Activated naive CD8-positive, alpha-beta T cell treated with anti-CD3 and anti-CD28 coated beads, Interleukin-2, amount 10 ng/mL, durations not matched to agents 7 days and 5 days (primary cell): ENCODE data around the gene KIAA1549. TPM values are rescaled to one million over a fixed set of nuclear protein-coding genes. Genes with fewer than 3 reads are reported as not detected.

ENCODE experiments used
- ATAC-seq: fragments of 150-1000 bp; cut with Tn5 transposase; one replicate; pipeline ENCODE4 v1.10.0; 2021; ENCODE audit warnings: low read depth, moderate library complexity
- POLR2A ChIA-PET: fragments of 350-600 bp; sonication (Branson Sonifier 250); formaldehyde crosslinking; loops from one replicate; lab custom pipeline; 2021; ENCODE audit warnings: antibody characterized with exemption; lab: Charles Lee
- DNase-seq: peaks from one replicate; pipeline ENCODE4 v3.0.0; 2021
- H3K27ac Mint-ChIP-seq: one replicate; pipeline ENCODE4 v1.8.0; 2022; ENCODE audit warnings: mild to moderate bottlenecking, mixed read lengths
- H3K27me3 Mint-ChIP-seq: one replicate; pipeline ENCODE4 v1.8.0; 2022; ENCODE audit warnings: mild to moderate bottlenecking, moderate library complexity, mixed read lengths
- H3K36me3 Mint-ChIP-seq: one replicate; pipeline ENCODE4 v1.8.0; 2021; ENCODE audit warnings: mild to moderate bottlenecking, mixed read lengths
- H3K4me1 Mint-ChIP-seq: one replicate; pipeline ENCODE4 v1.8.0; 2021; ENCODE audit warnings: mixed read lengths
- H3K4me3 Mint-ChIP-seq: one replicate; pipeline ENCODE4 v1.8.0; 2022; ENCODE audit warnings: mild to moderate bottlenecking, moderate library complexity, mixed read lengths
- H3K9me3 Mint-ChIP-seq: one replicate; pipeline ENCODE4 v1.8.0; 2021; ENCODE audit warnings: mixed read lengths
- total RNA-seq, 2 experiments: library from RNA; stranded (reverse); gene quantifications; one replicate each; pipeline ENCODE4 v1.2.3, GENCODE V29; 2021

The KIAA1549 gene
- total RNA-seq, 2 experiments from 2014 or later: 1.1 TPM

GRCh38 chr7:138903859-138904435, 77.2 kb downstream of the KIAA1549 start:
- Mint-ChIP-seq H3K4me3 (peak overlapping the region; percentile 72), H3K36me3 (peaks cover 10% of the 10 kb centered on the region), H3K27ac (peak overlapping the region; percentile 89), H3K4me1 (peaks cover 48% of the 10 kb centered on the region), H3K9me3 (no peaks in the 10 kb centered on the region), H3K27me3 (peaks cover 10% of the 10 kb centered on the region)
- POLR2A ChIA-PET: interaction anchor here (0.7 to 1.8 kb wide), 7 partner anchors 13 to 215 kb away, joined by 3 to 13 read pairs (median 4); partner anchors contain the start of gene KIAA1549
- ATAC-seq (peak; percentile 23), DNase-seq (no peak)

GRCh38 chr7:138903186-138903820, 77.9 kb downstream of the KIAA1549 start:
- Mint-ChIP-seq H3K27me3 (peaks cover 10% of the 10 kb centered on the region), H3K9me3 (no peaks in the 10 kb centered on the region), H3K27ac (peak overlapping the region; percentile 89), H3K4me3 (peak overlapping the region; percentile 72), H3K4me1 (peaks cover 53% of the 10 kb centered on the region), H3K36me3 (peaks cover 10% of the 10 kb centered on the region)
- DNase-seq: peak; percentile 81
- peak; percentile 91 for ATAC-seq
- POLR2A ChIA-PET: interaction anchor here (0.5 to 1.8 kb wide), 10 partner anchors 16 to 736 kb away, joined by 3 to 13 read pairs (median 4); partner anchors contain the start of gene KIAA1549

- no peaks in the 10 kb centered on the region for H3K9me3 Mint-ChIP-seq
- POLR2A ChIA-PET: no interaction called here
- peaks cover 60% of the 10 kb centered on the region for H3K4me1 Mint-ChIP-seq
- peaks cover 10% of the 10 kb centered on the region for H3K36me3 Mint-ChIP-seq
- H3K4me3 Mint-ChIP-seq: peak overlapping the region; percentile 70
- no peak for DNase-seq
- H3K27ac Mint-ChIP-seq: peak overlapping the region; percentile 63
- no peak for ATAC-seq
- H3K27me3 Mint-ChIP-seq: peaks cover 11% of the 10 kb centered on the region
Observed at GRCh38 chr7:138902161-138902560, 79.0 kb downstream of the KIAA1549 start.

DNA sequence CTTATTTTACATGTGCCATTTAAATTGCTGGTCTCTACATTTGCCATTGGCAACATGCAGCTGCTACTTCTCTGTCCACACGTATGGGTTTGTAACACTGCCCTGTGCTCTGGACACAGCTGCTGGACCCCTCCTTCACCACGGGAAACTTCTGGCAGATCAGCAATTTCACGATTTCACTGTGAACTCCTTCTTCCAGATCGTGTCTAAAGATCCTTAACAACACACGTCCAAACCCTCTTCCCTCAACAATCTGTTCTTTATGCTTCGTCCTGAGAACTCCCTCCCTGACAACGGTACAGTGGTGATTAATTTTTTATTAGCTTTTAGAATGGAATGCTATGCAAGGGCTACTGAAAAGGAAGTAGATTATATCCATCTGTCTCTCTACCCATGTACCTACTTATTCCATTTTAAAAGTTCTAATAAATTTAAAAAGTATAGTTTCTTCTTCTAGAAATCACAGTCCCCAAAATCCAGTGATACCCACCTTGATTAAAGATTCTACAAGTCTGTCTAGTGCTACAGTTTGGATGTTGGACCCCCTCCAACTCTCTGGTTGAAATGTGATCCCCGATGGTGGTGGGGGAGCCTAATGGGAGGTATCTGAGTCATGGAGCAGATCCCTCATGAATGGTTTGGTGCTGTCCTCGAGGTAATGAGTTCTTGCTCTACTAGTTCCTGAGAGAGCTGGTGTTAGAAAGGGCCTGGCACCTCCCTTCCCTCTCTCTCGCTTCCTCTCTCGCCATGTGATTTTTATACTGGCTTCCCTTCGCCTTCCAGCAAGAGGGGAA, 81.0 kb downstream of the KIAA1549 start:
- POLR2A ChIA-PET: no interaction called here

DNA sequence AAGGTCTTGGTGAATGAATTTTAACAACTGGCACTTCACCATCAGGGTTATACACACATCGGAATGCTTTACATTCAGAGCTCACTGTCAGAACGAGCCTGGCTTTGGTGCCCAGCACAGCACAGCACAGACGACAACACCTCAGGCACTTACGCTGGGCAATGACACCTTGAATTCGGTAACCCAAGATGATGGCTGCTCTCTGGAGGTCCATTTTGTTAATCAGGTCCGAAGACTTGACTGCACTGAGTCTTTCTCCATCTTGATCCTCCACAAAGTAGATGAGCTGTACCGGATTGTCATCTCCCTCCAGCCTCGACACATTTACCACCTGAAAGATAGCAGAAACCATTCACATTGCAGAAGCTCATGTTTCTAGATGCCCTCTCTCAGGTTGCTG, 82.4 kb downstream of the KIAA1549 start:
- peaks cover 49% of the 10 kb centered on the region for H3K4me1 Mint-ChIP-seq
- H3K27me3 Mint-ChIP-seq: peaks cover 10% of the 10 kb centered on the region
- H3K36me3 Mint-ChIP-seq: peaks cover 2% of the 10 kb centered on the region
- no peak overlapping the region for H3K4me3 Mint-ChIP-seq
- no peak overlapping the region for H3K27ac Mint-ChIP-seq
- no peaks in the 10 kb centered on the region for H3K9me3 Mint-ChIP-seq
- DNase-seq (no peak), ATAC-seq (no peak)
- POLR2A ChIA-PET: interaction anchor here (1.0 kb wide), 1 partner anchor 12 kb away, joined by 4 read pairs; no protein-coding TSS in a partner anchor

More for the DNA sequence above, 81.0 kb downstream of the KIAA1549 start:
- peaks cover 61% of the 10 kb centered on the region for H3K4me1 Mint-ChIP-seq
- no peak overlapping the region for H3K27ac Mint-ChIP-seq
- H3K9me3 Mint-ChIP-seq: no peaks in the 10 kb centered on the region
- no peak for DNase-seq
- no peak overlapping the region for H3K4me3 Mint-ChIP-seq
- ATAC-seq: no peak
- peaks cover 7% of the 10 kb centered on the region for H3K27me3 Mint-ChIP-seq
- peaks cover 2% of the 10 kb centered on the region for H3K36me3 Mint-ChIP-seq

DNA sequence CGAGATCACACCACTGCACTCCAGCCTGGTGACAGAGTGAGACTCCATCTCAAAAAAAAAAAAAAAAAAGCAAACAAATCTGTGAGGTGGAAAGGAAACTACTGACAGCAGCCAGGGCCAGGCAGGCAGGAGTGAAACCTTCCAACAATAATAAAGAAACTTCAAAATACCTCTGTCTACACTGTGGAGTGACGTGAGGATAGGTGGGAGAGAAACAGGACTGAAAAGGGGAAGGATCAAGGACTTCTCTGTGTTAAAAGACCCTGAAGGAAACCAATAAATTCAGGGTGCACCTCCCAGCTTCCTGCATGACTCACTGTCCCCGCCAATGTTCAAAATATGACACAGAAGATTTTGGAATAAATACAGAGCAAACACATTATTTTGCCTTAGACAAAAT, 82.9 kb downstream of the KIAA1549 start:
- H3K27me3 Mint-ChIP-seq: peaks cover 10% of the 10 kb centered on the region
- ATAC-seq: peak; percentile 59
- no peaks in the 10 kb centered on the region for H3K9me3 Mint-ChIP-seq
- H3K4me3 Mint-ChIP-seq: peak overlapping the region; percentile 68
- DNase-seq: no peak
- peaks cover 44% of the 10 kb centered on the region for H3K4me1 Mint-ChIP-seq
- POLR2A ChIA-PET: interaction anchor here (0.7 to 1.0 kb wide), 2 partner anchors 12 to 99 kb away, joined by 4 to 5 read pairs; no protein-coding TSS in a partner anchor
- H3K27ac Mint-ChIP-seq: peak overlapping the region; percentile 87
- peaks cover 2% of the 10 kb centered on the region for H3K36me3 Mint-ChIP-seq

- POLR2A ChIA-PET: no interaction called here
- Mint-ChIP-seq H3K4me1 (peaks cover 30% of the 10 kb centered on the region), H3K9me3 (no peaks in the 10 kb centered on the region), H3K27me3 (peaks cover 14% of the 10 kb centered on the region), H3K4me3 (no peak overlapping the region), H3K27ac (no peak overlapping the region), H3K36me3 (peaks cover 2% of the 10 kb centered on the region)
- ATAC-seq (no peak), DNase-seq (no peak)
Observed at GRCh38 chr7:138895679-138896078, 85.5 kb downstream of the KIAA1549 start.

GRCh38 chr7:138893258-138893657, 87.9 kb downstream of the KIAA1549 start:
- H3K27ac Mint-ChIP-seq: no peak overlapping the region
- peaks cover 2% of the 10 kb centered on the region for H3K36me3 Mint-ChIP-seq
- ATAC-seq (no peak), DNase-seq (no peak)
- H3K4me3 Mint-ChIP-seq: no peak overlapping the region
- peaks cover 11% of the 10 kb centered on the region for H3K27me3 Mint-ChIP-seq
- H3K9me3 Mint-ChIP-seq: no peaks in the 10 kb centered on the region
- peaks cover 12% of the 10 kb centered on the region for H3K4me1 Mint-ChIP-seq
- POLR2A ChIA-PET: no interaction called here

GRCh38 chr7:138892812-138893211, 88.4 kb downstream of the KIAA1549 start:
- H3K27me3 Mint-ChIP-seq: peaks cover 10% of the 10 kb centered on the region
- POLR2A ChIA-PET: no interaction called here
- H3K36me3 Mint-ChIP-seq: peaks cover 2% of the 10 kb centered on the region
- no peak overlapping the region for H3K4me3 Mint-ChIP-seq
- peaks cover 8% of the 10 kb centered on the region for H3K4me1 Mint-ChIP-seq
- ATAC-seq (no peak), DNase-seq (no peak)
- no peak overlapping the region for H3K27ac Mint-ChIP-seq
- no peaks in the 10 kb centered on the region for H3K9me3 Mint-ChIP-seq

GRCh38 chr7:138892006-138892630, 89.1 kb downstream of the KIAA1549 start:
- H3K27ac Mint-ChIP-seq: no peak overlapping the region
- ATAC-seq (no peak), DNase-seq (no peak)
- H3K4me3 Mint-ChIP-seq: no peak overlapping the region
- H3K9me3 Mint-ChIP-seq: no peaks in the 10 kb centered on the region
- peaks cover 10% of the 10 kb centered on the region for H3K4me1 Mint-ChIP-seq
- H3K27me3 Mint-ChIP-seq: peaks cover 10% of the 10 kb centered on the region
- H3K36me3 Mint-ChIP-seq: peaks cover 2% of the 10 kb centered on the region
- POLR2A ChIA-PET: no interaction called here

DNA sequence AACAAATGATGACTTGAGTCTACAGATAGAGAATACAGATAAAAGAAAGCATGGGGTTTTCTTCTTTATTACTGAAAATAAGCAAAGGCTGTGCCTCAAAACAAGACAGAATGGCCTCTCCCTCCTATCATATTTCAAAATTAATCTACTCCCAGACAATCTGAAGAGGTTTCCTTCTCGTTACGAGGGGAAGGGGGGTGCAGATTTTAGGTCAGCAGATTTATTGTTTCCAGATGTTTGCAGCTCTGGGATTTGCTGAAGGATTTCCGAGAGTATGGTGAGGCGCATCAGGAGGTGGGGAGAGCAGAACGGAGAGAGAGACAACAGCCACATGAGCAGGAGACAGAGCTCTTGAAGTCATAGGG, 89.8 kb downstream of the KIAA1549 start:
- POLR2A ChIA-PET: no interaction called here
- no peaks in the 10 kb centered on the region for H3K9me3 Mint-ChIP-seq
- DNase-seq: no peak
- no peak for ATAC-seq
- peaks cover 10% of the 10 kb centered on the region for H3K27me3 Mint-ChIP-seq
- H3K27ac Mint-ChIP-seq: no peak overlapping the region
- no peak overlapping the region for H3K4me3 Mint-ChIP-seq
- H3K4me1 Mint-ChIP-seq: peaks cover 12% of the 10 kb centered on the region
- H3K36me3 Mint-ChIP-seq: peaks cover 2% of the 10 kb centered on the region

GRCh38 chr7:138890499-138891445, 90.4 kb downstream of the KIAA1549 start:
- Mint-ChIP-seq H3K27ac (no peak overlapping the region), H3K4me3 (no peak overlapping the region), H3K9me3 (no peaks in the 10 kb centered on the region), H3K4me1 (peaks cover 10% of the 10 kb centered on the region), H3K27me3 (peaks cover 10% of the 10 kb centered on the region), H3K36me3 (peaks cover 2% of the 10 kb centered on the region)
- ATAC-seq: no peak
- POLR2A ChIA-PET: no interaction called here
- DNase-seq: no peak
